Stimulated activated CD4-positive, alpha-beta T cell treated with anti-CD3 and anti-CD28 coated beads, Interleukin-2, amount 100 ng/mL, for 4 hours (primary cell): ENCODE results near the gene BNIPL.

Source experiments
- DNase-seq: peaks from one replicate; pipeline ENCODE4 v3.0.0-alpha.2; 2020; ENCODE audit warnings: low read depth

Gene BNIPL

GRCh38 chr1:151010346-151010726 is 26.1 kb upstream of the BNIPL start:
- DNase-seq, result no peak

GRCh38 chr1:151011154-151011850 is 25.1 kb upstream of the BNIPL start:
- DNase-seq, result no peak

GRCh38 chr1:151012684-151013471 is 23.5 kb upstream of the BNIPL start:
- DNase-seq, result no peak

GRCh38 chr1:151013518-151013917 is 22.9 kb upstream of the BNIPL start:
- no peak for DNase-seq

- peak; percentile 79 for DNase-seq
Observed at GRCh38 chr1:151024540-151025146, 11.7 kb upstream of the BNIPL start.

GRCh38 chr1:151026460-151026859 is 9.9 kb upstream of the BNIPL start:
- DNase-seq, result no peak

GRCh38 chr1:151032164-151032563 is 4.2 kb upstream of the BNIPL start:
- no peak for DNase-seq

GRCh38 chr1:151035167-151035566 is 1.2 kb upstream of the BNIPL start:
- DNase-seq, result no peak

- no peak for DNase-seq
Observed at GRCh38 chr1:151037032-151037431, 646 bp downstream of the BNIPL start.

GRCh38 chr1:151039521-151039920 is 3.1 kb downstream of the BNIPL start:
- DNase-seq, result no peak

GRCh38 chr1:151043163-151043562 is 6.8 kb downstream of the BNIPL start:
- DNase-seq, result no peak

GRCh38 chr1:151047591-151047924 is 11.2 kb downstream of the BNIPL start, which contains the start of gene C1orf56:
Gene C1orf56 (plus strand): TSS chr1:151047751. CDS start chr1:151047848, 97 bp downstream.
- DNase-seq, result peak; percentile 41

GRCh38 chr1:151047925-151048644 is 11.7 kb downstream of the BNIPL start:
- DNase-seq, result no peak

- no peak for DNase-seq
Observed at GRCh38 chr1:151048645-151049032, 12.3 kb downstream of the BNIPL start.

GRCh38 chr1:151049458-151049857 is 13.1 kb downstream of the BNIPL start:
- DNase-seq, result no peak

- DNase-seq, result no peak
Observed at GRCh38 chr1:151050051-151050688, 13.8 kb downstream of the BNIPL start.

- DNase-seq, result no peak
Observed at GRCh38 chr1:151051356-151052009, 15.1 kb downstream of the BNIPL start.

- DNase-seq, result no peak
Observed at GRCh38 chr1:151054971-151055547, 18.7 kb downstream of the BNIPL start.

GRCh38 chr1:151055581-151055980 is 19.2 kb downstream of the BNIPL start:
- no peak for DNase-seq

GRCh38 chr1:151056149-151056548 is 19.8 kb downstream of the BNIPL start:
- DNase-seq, result no peak

- no peak for DNase-seq
Observed at GRCh38 chr1:151058692-151059091, 22.3 kb downstream of the BNIPL start.
